ENCODE data around the gene SPRY4.
"Not testable (repeated sequence)": the region's sequence is repeated elsewhere in the genome, so short reads cannot be mapped to it uniquely, and the experiment has no call there.

The SPRY4 gene

GRCh38 chr5:142324871-142325724, at the start of gene SPRY4:
Gene SPRY4 (minus strand): TSS chr5:142325021. CDS start chr5:142315108, 9,913 bp downstream.
- peak; percentile 93 for DNase-seq

GRCh38 chr5:142368529-142368928, 43.7 kb upstream of the SPRY4 start:
- DNase-seq: no peak

- DNase-seq: no peak
Measured at GRCh38 chr5:142366007-142366406, 41.2 kb upstream of the SPRY4 start.

GRCh38 chr5:142364251-142365145, 39.7 kb upstream of the SPRY4 start:
- no peak for DNase-seq

- no peak for DNase-seq
Measured at GRCh38 chr5:142363619-142363963, 38.8 kb upstream of the SPRY4 start.

GRCh38 chr5:142362193-142362592, 37.4 kb upstream of the SPRY4 start:
- DNase-seq: not testable (repeated sequence)

GRCh38 chr5:142360607-142361120, 35.8 kb upstream of the SPRY4 start:
- DNase-seq: no peak

- DNase-seq: no peak
Measured at GRCh38 chr5:142360051-142360498, 35.3 kb upstream of the SPRY4 start.

- DNase-seq: no peak
Measured at GRCh38 chr5:142358648-142359047, 33.8 kb upstream of the SPRY4 start.

- DNase-seq: no peak
Measured at GRCh38 chr5:142358121-142358520, 33.3 kb upstream of the SPRY4 start.

GRCh38 chr5:142357469-142358090, 32.8 kb upstream of the SPRY4 start:
- DNase-seq: no peak

GRCh38 chr5:142356716-142357468, 32.1 kb upstream of the SPRY4 start:
- DNase-seq: peak; percentile 34

- no peak for DNase-seq
Measured at GRCh38 chr5:142356349-142356715, 31.5 kb upstream of the SPRY4 start.

GRCh38 chr5:142353071-142353472, 28.3 kb upstream of the SPRY4 start:
- DNase-seq: no peak

- DNase-seq: no peak
Measured at GRCh38 chr5:142350021-142350420, 25.2 kb upstream of the SPRY4 start.

GRCh38 chr5:142346706-142347105, 21.9 kb upstream of the SPRY4 start:
- no peak for DNase-seq

GRCh38 chr5:142344915-142345314, 20.1 kb upstream of the SPRY4 start:
- not testable (repeated sequence) for DNase-seq

GRCh38 chr5:142343531-142343930, 18.7 kb upstream of the SPRY4 start:
- DNase-seq: no peak

- DNase-seq: no peak
Measured at GRCh38 chr5:142342128-142342981, 17.5 kb upstream of the SPRY4 start.

GRCh38 chr5:142339781-142340180, 15.0 kb upstream of the SPRY4 start:
- DNase-seq: no peak

GRCh38 chr5:142334538-142334937, 9.7 kb upstream of the SPRY4 start:
- no peak for DNase-seq

Data from NCI-H1694 treated with DMSO at 0.1 percent for 48 hours (cell line).